H9 (cell line): ENCODE measurements around the gene ADGRB3. TPM values are rescaled to one million over a fixed set of nuclear protein-coding genes. Genes with fewer than 3 reads are reported as not detected.

ENCODE experiments used
- DNase-seq: peaks from one replicate; pipeline ENCODE4 v3.0.0-alpha.2; 2017
- H2AFZ ChIP-seq: one replicate; pipeline ENCODE4 v1.6.1; 2013; ENCODE audit warnings: mild to moderate bottlenecking, low read length, control low read depth, moderate library complexity
- H2AK5ac ChIP-seq: 2 replicates; pipeline ENCODE4 v1.6.1; 2013; ENCODE audit warnings: low read length, control low read depth, mixed read lengths; ENCODE audit not compliant: insufficient read length
- H2BK120ac ChIP-seq: one replicate; pipeline ENCODE4 v1.6.1; 2013; ENCODE audit warnings: low read depth, mild to moderate bottlenecking, low read length, control low read depth, inconsistent platforms; ENCODE audit not compliant: poor library complexity, severe bottlenecking
- H2BK12ac ChIP-seq: 2 replicates; pipeline ENCODE4 v1.6.1; 2013; ENCODE audit warnings: low read length, control low read depth, mixed read lengths, low read depth; ENCODE audit not compliant: insufficient read length
- H2BK15ac ChIP-seq: 2 replicates; pipeline ENCODE4 v1.6.1; 2013; ENCODE audit warnings: low read depth, low read length, control low read depth
- H2BK20ac ChIP-seq: one replicate; pipeline ENCODE4 v1.6.1; 2013; ENCODE audit warnings: low read depth, mild to moderate bottlenecking, low read length, control low read depth, inconsistent platforms; ENCODE audit not compliant: poor library complexity, severe bottlenecking
- H2BK5ac ChIP-seq: 2 replicates; pipeline ENCODE4 v1.6.1; 2013; ENCODE audit warnings: low read length, control low read depth, mixed read lengths; ENCODE audit not compliant: insufficient read length
- H3K14ac ChIP-seq: 2 replicates; pipeline ENCODE4 v1.6.1; 2013; ENCODE audit warnings: low read length, control low read depth; ENCODE audit not compliant: insufficient read depth
- H3K18ac ChIP-seq: 2 replicates; pipeline ENCODE4 v1.6.1; 2013; ENCODE audit warnings: low read depth, mild to moderate bottlenecking, mixed read lengths, low read length, control low read depth; ENCODE audit not compliant: insufficient read length
- H3K23ac ChIP-seq: 2 replicates; pipeline ENCODE4 v1.6.1; 2013; ENCODE audit warnings: low read length, control low read depth, mixed read lengths, low read depth; ENCODE audit not compliant: insufficient read length
- H3K23me2 ChIP-seq: 2 replicates; pipeline ENCODE4 v1.6.1; 2013; ENCODE audit warnings: low read depth, mild to moderate bottlenecking, mixed read lengths, low read length, control low read depth; ENCODE audit not compliant: insufficient read length, poor library complexity, severe bottlenecking
- H3K27ac ChIP-seq: 2 replicates; pipeline ENCODE4 v1.5.1; 2013; ENCODE audit warnings: low read length, control low read depth, mixed read lengths, low read depth; ENCODE audit not compliant: insufficient read length
- H3K27me3 ChIP-seq: 2 replicates; pipeline ENCODE4 v1.6.1; 2013; ENCODE audit warnings: low read length, control low read depth, inconsistent platforms; ENCODE audit not compliant: insufficient read depth
- H3K4ac ChIP-seq: 2 replicates; pipeline ENCODE4 v1.6.1; 2013; ENCODE audit warnings: low read depth, mild to moderate bottlenecking, control low read depth, inconsistent platforms, low read length, moderate library complexity
- H3K4me1 ChIP-seq: 2 replicates; pipeline ENCODE4 v1.6.1; 2013; ENCODE audit warnings: low read length, control low read depth, inconsistent platforms; ENCODE audit not compliant: insufficient read depth
- H3K4me2 ChIP-seq: 2 replicates; pipeline ENCODE4 v1.6.1; 2013; ENCODE audit warnings: low read length, control low read depth, mixed read lengths; ENCODE audit not compliant: insufficient read length, insufficient read depth
- H3K56ac ChIP-seq: 2 replicates; pipeline ENCODE4 v1.6.1; 2013; ENCODE audit warnings: low read depth, mild to moderate bottlenecking, mixed read lengths, low read length, control low read depth; ENCODE audit not compliant: insufficient read length
- H3K79me1 ChIP-seq: 2 replicates; pipeline ENCODE4 v1.6.1; 2013; ENCODE audit warnings: low read depth, mild to moderate bottlenecking, moderate library complexity, low read length, control low read depth, inconsistent platforms; ENCODE audit not compliant: insufficient read depth, poor library complexity, severe bottlenecking
- H3K79me2 ChIP-seq: 2 replicates; pipeline ENCODE4 v1.6.1; 2013; ENCODE audit warnings: low read length, control low read depth, inconsistent platforms; ENCODE audit not compliant: insufficient read depth
- H3K9ac ChIP-seq: 2 replicates; pipeline ENCODE4 v1.6.1; 2013; ENCODE audit warnings: low read length, control low read depth, mixed read lengths; ENCODE audit not compliant: insufficient read length; ENCODE audit errors: extremely low read depth
- H3K9me3 ChIP-seq: one replicate; pipeline ENCODE4 v1.6.1; 2013; ENCODE audit warnings: low read depth, low read length, inconsistent platforms; ENCODE audit not compliant: control insufficient read depth
- H3T11ph ChIP-seq: one replicate; pipeline ENCODE4 v1.6.1; 2013; ENCODE audit warnings: mild to moderate bottlenecking, low read length, control low read depth, inconsistent platforms
- H4K20me1 ChIP-seq: one replicate; pipeline ENCODE4 v1.6.1; 2013; ENCODE audit not compliant: control insufficient read depth, insufficient read length, insufficient read depth
- H4K5ac ChIP-seq: 2 replicates; pipeline ENCODE4 v1.6.1; 2013; ENCODE audit warnings: low read depth, mild to moderate bottlenecking, mixed read lengths, low read length, control low read depth; ENCODE audit not compliant: insufficient read length
- H4K8ac ChIP-seq: replicated peaks from 2 replicates; pipeline ENCODE4 v1.6.1; 2013; ENCODE audit warnings: low read length, control low read depth, mixed read lengths, low read depth; ENCODE audit not compliant: insufficient read length
- H4K91ac ChIP-seq: 2 replicates; pipeline ENCODE4 v1.6.1; 2013; ENCODE audit warnings: low read depth, mild to moderate bottlenecking, moderate library complexity, mixed read lengths, low read length, control low read depth; ENCODE audit not compliant: insufficient read length
- H3K27ac Mint-ChIP-seq, 3 experiments: 2 replicates in 2 of 3; 3 replicates in 1 of 3; pipeline ENCODE4 v1.8.0; 2020 to 2021; ENCODE audit warnings: mixed read lengths in 3 of 3, mild to moderate bottlenecking in 1 of 3, moderate library complexity in 1 of 3
- H3K27me3 Mint-ChIP-seq: 2 replicates; pipeline ENCODE4 v1.8.0; 2021; ENCODE audit warnings: low read depth, mild to moderate bottlenecking, moderate library complexity, mixed read lengths
- H3K36me3 Mint-ChIP-seq, 3 experiments: 2 replicates in 2 of 3; 3 replicates in 1 of 3; pipeline ENCODE4 v1.8.0; 2020 to 2021; ENCODE audit warnings: low read depth in 3 of 3, mixed read lengths in 3 of 3; ENCODE audit not compliant: insufficient read depth in 1 of 3
- H3K4me1 Mint-ChIP-seq, 2 experiments: 2 replicates each; pipeline ENCODE4 v1.8.0; 2020; ENCODE audit warnings: mixed read lengths in 2 of 2
- H3K4me3 Mint-ChIP-seq, 2 experiments: 2 replicates in 1 of 2; 3 replicates in 1 of 2; pipeline ENCODE4 v1.8.0; 2020 to 2021; ENCODE audit warnings: mild to moderate bottlenecking in 2 of 2, mixed read lengths in 2 of 2, moderate library complexity in 1 of 2
- H3K9me3 Mint-ChIP-seq, 2 experiments: 2 replicates in 1 of 2; 3 replicates in 1 of 2; pipeline ENCODE4 v1.8.0; 2020; ENCODE audit warnings: mild to moderate bottlenecking in 2 of 2, mixed read lengths in 2 of 2, moderate library complexity in 1 of 2
- CTCF ChIP-seq: fragments of 200-600 bp; sonication (generic); conservative IDR thresholded peaks from 3 replicates; pipeline ENCODE4 v1.8.0; 2021; ENCODE audit warnings: antibody characterized with exemption, mild to moderate bottlenecking
- WGBS: extraction: QIAGEN DNeasy Blood & Tissue Kit; methylation state at CpG from one replicate; pipeline ENCODE4 v1.1.7; 2013; ENCODE audit warnings: missing lambda C conversion rate, low lambda C conversion rate, mixed read lengths; ENCODE audit not compliant: insufficient read length; ENCODE audit errors: extremely low coverage; 5-methylcytosine and 5-hydroxymethylcytosine counted together
- total RNA-seq: library from RNA; stranded (reverse); gene quantifications from 2 replicates; pipeline ENCODE4 v1.2.1, GENCODE V29; 2021

ADGRB3 gene
- total RNA-seq, 1 experiment from 2014 or later = 0.37 TPM

GRCh38 chr6:68901044-68901443 is 266.0 kb downstream of the ADGRB3 start:
- no peaks in the 10 kb centered on the region for H3K23me2 ChIP-seq
- H3K9ac ChIP-seq = no peak overlapping the region
- no peak for TF ChIP-seq CTCF
- no peak overlapping the region for H3K4me2 ChIP-seq
- no peak overlapping the region for H3K56ac ChIP-seq
- no peaks in the 10 kb centered on the region for H3K27me3 ChIP-seq
- H2AK5ac ChIP-seq = no peak overlapping the region
- no peak overlapping the region for H2BK5ac ChIP-seq
- H3K23ac ChIP-seq = no peak overlapping the region
- no peak overlapping the region for H2BK12ac ChIP-seq
- H4K5ac ChIP-seq = no peak overlapping the region
- H3K79me2 ChIP-seq = no peaks in the 10 kb centered on the region
- no peak overlapping the region for H2BK20ac ChIP-seq
- H2BK15ac ChIP-seq = no peak overlapping the region
- H3K18ac ChIP-seq = no peak overlapping the region
- no peaks in the 10 kb centered on the region for H3K4me1 Mint-ChIP-seq
- no peak overlapping the region for H2AFZ ChIP-seq
- no peaks in the 10 kb centered on the region for H4K20me1 ChIP-seq
- no peak overlapping the region for H4K91ac ChIP-seq
- H3K27ac Mint-ChIP-seq = no peak overlapping the region
- H3K9me3 ChIP-seq = no peaks in the 10 kb centered on the region
- H4K8ac ChIP-seq = no peak overlapping the region
- WGBS = no CpG with 5 or more reads among the region's 1 CpG
- no peaks in the 10 kb centered on the region for H3K79me1 ChIP-seq
- no peak overlapping the region for H3K27ac ChIP-seq
- H2BK120ac ChIP-seq = no peak overlapping the region
- no peaks in the 10 kb centered on the region for H3K4me1 ChIP-seq
- peaks cover 2% of the 10 kb centered on the region for H3K27me3 Mint-ChIP-seq
- H3K4ac ChIP-seq = no peak overlapping the region
- no peak for DNase-seq
- no peak overlapping the region for H3K4me3 Mint-ChIP-seq
- H3K36me3 Mint-ChIP-seq = no peaks in the 10 kb centered on the region
- H3T11ph ChIP-seq = no peak overlapping the region
- H3K9me3 Mint-ChIP-seq = no peaks in the 10 kb centered on the region
- no peak overlapping the region for H3K14ac ChIP-seq
